OCI-LY3 (cell line): ENCODE data around the gene WAC.
"Not testable (repeated sequence)": the region's sequence is repeated elsewhere in the genome, so short reads cannot be mapped to it uniquely, and the experiment has no call there.

Source experiments
- CTCF ChIP-seq: fragments of 200-600, 300-600 bp; sonication (generic); IDR thresholded peaks from 2 replicates; pipeline ENCODE4 v1.5.1; 2014; ENCODE audit warnings: antibody characterized with exemption, low read length, low read depth
- EZH2phosphoT487 ChIP-seq: fragments of 200-600 bp; shearing (Covaris generic); IDR thresholded peaks from 2 replicates; pipeline ENCODE4 v1.6.1; 2018; ENCODE audit warnings: antibody characterized with exemption, mixed run types, low read depth

- TF ChIP-seq CTCF, EZH2phosphoT487: not testable (repeated sequence)
These were observed 11.0 kb upstream of the WAC start for GRCh38 chr10:28521961-28522360.
